GM21390 (cell line): ENCODE data around the gene CLEC18C.
"Not testable (repeated sequence)": the region's sequence is repeated elsewhere in the genome, so short reads cannot be mapped to it uniquely, and the experiment has no call there.

Source experiments
- ATAC-seq: cut with Tn5 transposase; IDR thresholded peaks from one replicate; pipeline ENCODE4 v1.9.1; 2021; ENCODE audit not compliant: unreplicated experiment

CLEC18C gene

DNA sequence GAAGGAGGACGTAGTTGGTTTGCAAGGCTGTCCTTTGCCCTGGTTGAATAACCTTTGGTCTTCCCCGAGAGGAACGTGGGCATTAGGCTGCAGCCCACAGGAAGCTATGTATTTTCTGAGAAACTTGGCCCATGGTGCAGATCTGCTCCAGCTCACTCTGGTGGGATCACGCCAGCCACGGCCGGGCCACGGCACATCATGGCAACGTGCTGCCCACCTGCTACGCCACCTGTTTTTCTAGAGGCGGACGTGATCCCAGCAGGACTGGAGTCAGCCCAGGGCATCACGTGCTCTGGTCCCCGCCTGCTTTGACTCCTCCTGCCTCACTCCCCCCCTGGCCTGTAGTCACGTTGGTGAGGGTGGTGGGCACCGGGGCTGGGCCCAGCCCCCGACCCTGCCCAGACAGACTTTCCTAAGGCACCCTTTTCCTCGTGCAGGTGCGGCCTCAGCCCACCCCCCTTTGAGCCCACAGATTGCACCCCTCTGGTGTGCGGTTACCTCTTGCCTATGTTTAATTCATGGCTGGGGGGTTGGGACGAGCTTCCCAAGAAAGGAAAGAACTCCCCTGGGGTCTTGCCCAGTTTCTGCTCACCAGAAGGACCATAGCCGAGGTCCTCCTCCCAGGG is at the start of gene CLEC18C:
Gene CLEC18C, plus strand, starts transcription at position 576 of the 626 bp plus-strand sequence. CDS start 492 bp downstream, outside the sequence.
- not testable (repeated sequence) for ATAC-seq

DNA sequence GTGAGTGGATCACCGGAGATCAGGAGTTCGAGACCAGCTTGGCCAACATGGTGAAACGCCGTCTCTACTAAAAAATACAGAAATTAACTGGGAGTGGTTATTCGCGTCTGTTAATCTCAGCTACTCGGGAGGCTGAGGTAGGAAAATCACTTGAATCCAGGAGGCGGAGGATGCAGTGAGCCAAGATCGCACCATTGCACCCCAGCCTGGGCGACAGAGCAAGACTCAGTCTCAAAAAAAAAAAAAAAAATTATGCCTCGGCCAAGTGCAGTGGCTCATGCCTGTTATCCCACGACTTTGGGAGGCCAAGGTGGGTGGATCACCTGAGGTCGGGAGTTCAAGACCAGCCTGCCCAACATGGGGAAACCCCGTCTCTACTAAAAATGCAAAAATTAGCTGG is 49.8 kb upstream of the CLEC18C start:
- not testable (repeated sequence) for ATAC-seq

GRCh38 chr16:70126226-70126625 is 47.4 kb upstream of the CLEC18C start:
- not testable (repeated sequence) for ATAC-seq

GRCh38 chr16:70127706-70128105 is 45.9 kb upstream of the CLEC18C start:
- ATAC-seq: not testable (repeated sequence)

GRCh38 chr16:70128844-70129243 is 44.7 kb upstream of the CLEC18C start:
- not testable (repeated sequence) for ATAC-seq

DNA sequence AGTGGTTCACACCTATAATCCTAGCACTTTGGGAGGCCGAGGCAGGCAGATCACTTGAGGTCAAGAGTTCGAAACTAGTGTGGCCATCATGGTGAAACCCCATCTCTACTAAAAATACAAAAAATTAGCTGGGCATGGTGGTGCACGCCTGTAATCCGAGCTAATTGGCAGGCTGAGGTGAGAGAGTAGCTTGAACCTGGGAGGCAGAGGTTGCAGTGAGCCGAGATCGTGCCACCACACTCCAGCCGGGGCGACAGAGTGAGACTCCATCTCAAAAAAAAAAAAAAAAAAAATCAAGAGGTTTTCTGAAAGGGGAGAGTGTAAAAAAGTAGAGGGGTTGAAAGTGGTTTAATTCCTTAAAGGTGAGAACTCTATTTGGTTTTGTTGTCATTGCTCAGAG is 37.8 kb upstream of the CLEC18C start:
- not testable (repeated sequence) for ATAC-seq

DNA sequence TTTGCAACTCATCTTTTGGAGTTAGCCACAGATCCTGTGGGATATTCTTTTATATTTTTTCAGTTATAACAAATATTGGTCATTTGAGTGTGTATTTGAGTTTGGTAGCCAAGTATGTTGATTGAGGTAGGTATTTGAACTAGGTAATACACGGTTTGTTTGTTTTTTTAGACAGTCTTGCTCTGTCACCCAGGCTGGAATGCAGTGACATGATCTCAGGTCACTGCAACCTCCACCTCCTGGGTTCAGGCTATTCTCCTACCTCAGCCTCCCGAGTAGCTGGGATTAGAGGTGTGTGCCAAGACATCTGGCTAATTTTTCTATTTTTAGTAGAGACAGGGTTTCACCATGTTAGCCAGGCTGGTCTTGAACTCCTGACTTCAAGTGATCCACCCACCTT is 37.0 kb upstream of the CLEC18C start:
- not testable (repeated sequence) for ATAC-seq

DNA sequence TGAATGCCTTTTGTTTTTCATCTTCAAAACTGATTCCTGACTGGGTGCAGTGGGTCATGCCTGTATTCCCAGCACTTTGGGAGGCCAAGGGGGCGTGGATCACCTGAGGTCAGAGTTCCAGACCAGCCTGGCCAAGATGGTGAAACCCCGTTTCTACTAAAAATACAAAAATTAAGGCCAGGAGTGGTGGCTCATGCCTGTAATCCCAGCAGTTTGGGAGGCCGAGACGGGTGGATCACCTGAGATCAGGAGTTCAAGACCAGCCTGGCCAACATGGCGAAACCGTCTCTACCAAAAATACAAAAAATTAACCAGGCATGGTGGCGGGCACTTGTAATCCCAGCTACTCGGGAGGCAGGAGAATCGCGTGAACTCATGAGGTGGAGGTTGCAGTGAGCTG is 30.8 kb upstream of the CLEC18C start:
- not testable (repeated sequence) for ATAC-seq

DNA sequence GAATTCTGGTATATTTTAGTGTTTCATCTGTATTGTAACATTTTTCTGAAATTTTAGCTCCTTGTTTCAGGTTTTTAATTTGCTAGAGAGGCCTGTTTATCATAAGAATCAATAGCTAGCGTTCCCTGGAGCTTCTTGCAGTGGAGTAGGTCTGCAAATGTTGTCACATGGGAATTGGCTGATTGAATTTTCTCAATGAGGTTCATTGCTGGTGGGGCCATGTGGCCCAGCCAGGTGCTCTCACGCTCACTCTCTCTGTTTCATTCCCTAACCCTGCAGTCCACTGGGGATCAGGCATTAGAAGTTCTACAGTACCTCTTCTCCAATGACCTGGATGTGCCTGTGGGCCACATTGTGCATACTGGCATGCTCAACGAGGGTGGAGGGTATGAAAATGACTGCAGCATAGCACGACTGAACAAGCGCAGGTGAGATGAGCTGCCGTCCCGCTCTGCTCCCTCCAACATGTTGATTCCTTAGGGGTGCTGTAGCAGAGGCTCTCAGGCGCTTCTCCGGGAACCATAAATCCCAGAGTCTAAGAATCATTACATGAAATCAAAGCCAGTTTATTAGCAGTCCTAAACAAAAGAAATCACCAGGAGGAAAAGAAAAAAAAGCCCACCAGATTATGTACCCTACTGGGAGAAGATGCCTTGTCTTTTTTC is 30.2 kb upstream of the CLEC18C start:
- not testable (repeated sequence) for ATAC-seq

DNA sequence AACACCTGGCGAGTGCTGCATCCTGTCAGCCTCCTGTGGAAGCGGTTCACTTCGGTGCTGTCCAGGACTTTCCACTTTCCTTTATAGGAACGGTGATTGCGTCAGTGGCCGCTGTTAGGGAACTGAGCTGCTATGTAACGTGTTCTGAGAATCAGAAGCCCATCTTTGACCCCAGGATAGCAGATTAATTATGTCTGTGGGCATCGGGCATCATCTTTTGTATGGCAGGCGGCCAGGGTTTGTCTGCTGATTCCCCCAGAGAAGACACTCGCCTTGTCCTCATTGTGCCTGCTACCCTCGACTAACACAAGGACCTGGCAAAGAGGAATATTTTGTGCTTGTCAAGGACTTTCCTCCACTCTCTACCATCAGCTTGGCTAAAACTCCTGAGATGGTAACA is 25.7 kb upstream of the CLEC18C start:
- not testable (repeated sequence) for ATAC-seq

DNA sequence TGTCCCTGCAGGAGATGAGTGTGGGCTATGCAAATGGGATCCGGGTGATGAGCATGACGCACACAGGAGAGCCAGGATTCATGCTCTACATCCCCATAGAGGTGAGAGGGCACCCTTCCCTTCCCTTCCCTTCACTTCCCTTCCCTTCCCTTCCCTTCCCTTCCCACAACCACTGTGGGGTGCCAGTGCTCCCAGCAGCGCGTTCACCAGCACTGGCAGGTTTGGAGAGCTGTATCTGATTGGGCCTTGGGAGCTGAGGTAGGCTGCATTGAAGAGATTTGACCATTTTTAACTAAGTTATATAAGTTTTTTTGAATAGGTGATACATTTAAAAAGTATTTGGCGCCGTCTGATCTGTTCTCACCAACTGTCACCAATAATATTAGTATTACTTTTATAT is 25.1 kb upstream of the CLEC18C start:
- not testable (repeated sequence) for ATAC-seq

DNA sequence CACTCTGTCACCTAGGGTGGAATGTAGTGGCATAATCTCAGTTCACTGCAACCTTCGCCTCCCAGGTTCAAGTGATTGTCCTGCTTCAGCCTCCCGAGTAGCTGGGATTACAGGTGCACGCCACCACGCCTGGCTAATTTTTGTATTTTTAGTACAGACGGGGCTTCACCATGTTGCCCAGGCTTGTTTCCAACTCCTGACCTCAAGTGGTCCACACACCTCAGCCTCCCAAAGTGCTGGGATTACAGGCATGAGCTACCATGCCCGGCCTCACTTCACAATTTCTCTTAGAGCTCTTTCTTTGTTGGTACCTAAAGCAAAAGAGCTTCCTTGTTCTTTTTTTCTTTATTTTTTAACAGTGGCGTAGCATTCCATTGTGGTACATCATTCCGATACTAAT is 24.3 kb upstream of the CLEC18C start:
- not testable (repeated sequence) for ATAC-seq

DNA sequence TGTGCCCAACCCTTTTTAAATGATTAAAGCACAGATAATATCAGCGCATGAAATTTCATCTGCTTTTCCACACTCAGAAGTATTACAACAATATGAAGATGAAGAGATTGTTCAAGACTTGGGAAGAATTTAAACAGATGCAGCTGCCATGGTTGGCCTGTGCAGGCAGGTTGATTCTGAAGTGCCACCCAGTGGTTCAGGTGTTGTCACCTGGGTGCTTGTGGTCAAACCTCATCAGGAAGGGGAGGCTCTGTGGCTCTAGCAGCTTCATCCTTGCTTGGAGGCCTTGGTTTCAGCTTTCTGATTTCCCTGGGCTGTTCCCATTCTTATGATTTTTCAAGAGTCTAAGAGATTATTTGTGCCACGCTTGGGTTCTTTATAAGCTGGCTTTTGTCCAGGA is 22.2 kb upstream of the CLEC18C start:
- no peak for ATAC-seq

GRCh38 chr16:70151941-70152509 is 21.6 kb upstream of the CLEC18C start:
- no peak for ATAC-seq

DNA sequence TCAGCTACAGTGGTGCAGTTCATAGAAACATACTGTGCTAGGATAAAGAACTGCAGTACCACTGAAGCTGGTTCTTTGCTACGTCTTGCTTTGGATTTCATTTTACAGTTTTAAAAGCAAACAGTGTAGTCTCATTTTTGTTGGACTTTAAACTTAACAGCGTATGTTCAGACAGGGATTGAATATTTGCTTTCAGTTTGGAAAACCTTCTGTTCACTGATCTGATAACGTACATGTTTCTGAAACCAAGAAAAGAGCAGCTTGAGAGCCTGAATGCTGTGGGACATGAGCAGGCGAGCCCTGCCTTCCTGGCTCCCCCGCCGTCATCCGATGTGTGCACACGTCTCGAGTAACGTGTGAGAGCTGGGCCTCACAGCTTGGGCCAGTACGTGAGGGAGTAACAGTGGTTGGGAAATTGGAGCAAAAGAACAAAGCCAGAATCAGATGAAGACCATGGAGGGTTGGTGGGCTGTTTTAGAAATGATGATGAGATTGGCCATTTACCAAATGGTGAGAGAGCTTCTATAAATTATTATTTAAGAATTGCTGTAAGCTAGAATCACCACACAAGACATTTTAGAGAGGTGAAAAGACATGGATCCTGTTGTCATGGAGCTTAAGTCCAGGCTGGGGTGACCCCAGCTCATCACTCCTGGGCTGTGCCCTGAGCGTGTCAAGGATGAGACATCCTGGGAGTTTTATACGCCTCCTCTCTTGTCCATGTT is 20.8 kb upstream of the CLEC18C start:
- no peak for ATAC-seq

- ATAC-seq: not testable (repeated sequence)
Observed at GRCh38 chr16:70154736-70155135, 18.9 kb upstream of the CLEC18C start.

DNA sequence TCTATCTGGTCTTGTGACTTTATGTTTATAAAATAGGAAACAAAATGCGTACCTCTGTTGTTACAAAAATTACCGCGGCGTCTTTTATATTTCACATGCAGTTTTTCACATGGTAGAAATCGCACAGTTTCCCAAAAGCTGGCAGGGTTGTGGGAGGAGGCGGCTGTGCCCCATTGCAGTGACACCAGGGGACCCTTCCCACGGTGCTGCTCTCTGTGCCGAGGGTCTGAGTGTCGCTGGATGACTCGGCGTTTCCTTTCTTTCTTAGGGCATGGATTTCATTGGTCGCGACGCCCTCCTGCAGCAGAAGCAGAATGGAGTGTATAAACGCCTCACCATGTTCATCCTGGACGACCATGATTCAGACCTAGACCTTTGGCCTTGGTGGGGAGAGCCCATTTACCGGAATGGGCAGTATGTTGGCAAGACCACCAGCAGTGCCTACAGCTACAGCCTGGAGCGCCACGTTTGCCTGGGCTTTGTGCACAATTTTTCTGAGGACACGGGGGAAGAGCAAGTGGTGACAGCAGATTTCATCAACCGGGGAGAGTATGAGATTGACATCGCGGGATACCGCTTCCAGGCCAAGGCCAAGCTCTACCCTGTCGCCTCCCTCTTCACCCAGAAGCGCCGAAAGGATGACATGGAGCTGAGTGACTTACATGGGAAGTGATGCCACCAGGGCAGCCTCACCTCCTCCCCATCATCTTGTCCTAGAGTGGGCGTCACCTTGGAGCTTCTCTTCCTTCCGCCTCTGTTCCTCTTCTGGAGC is 17.2 kb upstream of the CLEC18C start:
- no peak for ATAC-seq

GRCh38 chr16:70157105-70157476 is 16.5 kb upstream of the CLEC18C start:
- no peak for ATAC-seq

DNA sequence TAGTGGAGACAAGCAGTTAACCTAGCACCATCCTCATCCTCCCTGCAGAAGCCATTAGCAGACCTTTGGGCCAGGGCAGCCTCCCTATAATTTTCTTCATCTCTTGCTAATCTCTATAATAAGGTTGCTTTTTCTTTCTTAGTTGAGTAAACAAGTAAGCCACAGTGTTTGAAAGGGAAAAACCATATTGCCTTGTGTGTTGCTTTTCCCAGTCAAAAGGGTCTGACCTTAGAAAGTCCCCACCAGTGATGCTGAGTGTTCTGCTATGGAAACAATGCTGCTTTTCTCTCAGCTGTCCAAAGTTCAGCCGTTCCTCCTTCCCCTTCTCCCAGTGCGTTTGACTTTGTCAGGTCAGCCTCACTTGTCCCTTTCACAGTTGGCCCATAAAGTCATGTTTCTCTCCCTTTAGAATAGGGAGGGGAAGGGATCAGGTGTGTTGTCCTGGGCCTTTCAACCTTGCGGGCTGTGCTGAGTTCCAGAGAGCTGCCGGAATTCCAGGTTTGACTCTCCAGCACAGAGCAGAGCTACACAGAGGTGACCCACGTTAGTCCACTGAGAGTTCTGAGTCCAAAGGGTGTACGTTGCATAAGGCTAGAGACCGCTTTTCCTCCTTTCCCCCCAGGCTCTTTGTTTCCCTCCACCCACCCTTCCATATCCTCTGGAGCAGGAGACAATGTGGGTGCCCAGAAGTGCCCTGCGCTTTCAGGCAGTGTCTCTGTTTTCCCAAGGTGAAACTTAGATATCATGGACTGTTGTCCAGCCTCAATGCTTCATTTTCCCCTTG is 15.9 kb upstream of the CLEC18C start:
- ATAC-seq: no peak

GRCh38 chr16:70158261-70158939 is 15.2 kb upstream of the CLEC18C start:
- no peak for ATAC-seq
